ENCODE measurements around the gene CCPG1.

Gene CCPG1

DNA sequence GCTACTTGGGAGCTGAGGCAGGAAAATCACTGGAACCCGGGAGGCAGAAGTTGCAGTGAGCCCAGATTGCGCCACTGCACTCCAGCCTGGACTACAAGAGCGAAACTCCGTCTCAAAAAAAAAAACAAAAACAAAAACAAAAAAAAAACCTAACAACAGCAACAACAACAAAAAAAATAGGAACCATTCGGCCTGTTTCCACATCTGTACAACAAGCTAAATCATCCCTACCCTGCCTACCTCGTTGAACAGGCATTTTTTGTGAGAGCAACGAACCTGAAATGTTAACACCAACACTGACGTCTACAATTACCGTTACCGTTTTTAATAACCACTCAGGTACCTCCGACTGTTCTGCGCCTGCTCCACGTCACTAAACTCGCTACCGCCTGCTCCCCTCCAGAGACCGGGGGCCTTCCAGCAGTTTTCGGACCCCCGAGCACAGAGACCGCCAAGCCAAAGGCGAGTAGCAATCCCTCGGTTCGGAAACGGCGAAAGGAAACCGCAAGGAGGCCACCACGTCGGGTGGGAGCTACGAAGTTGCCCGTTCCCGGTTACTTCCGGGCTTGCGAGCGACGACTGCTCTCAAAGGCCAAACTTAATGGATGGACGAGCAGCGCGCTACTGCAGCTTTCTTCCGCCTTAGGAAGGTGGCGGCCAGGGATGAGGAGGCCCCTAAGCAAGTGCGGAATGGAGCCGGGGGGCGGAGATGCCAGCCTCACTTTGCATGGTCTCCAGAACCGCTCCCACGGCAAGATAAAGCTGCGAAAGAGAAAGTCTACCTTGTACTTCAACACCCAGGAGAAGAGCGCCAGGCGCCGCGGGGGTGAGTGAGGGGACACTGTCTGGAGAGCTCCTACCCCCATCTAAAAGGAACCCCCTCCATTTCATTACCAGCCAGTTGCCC, 89.3 kb downstream of the CCPG1 start, which contains the start of the genes PIGB and PIGBOS1:
TSS of gene PIGB (plus strand) at position 635 of the 907 bp plus-strand sequence. CDS start at position 664, 29 bp downstream.
TSS of gene PIGBOS1 (minus strand) at position 536 of the 907 bp plus-strand sequence. CDS start 1,331 bp downstream, outside the sequence.
- peak; percentile 91 to 92 (median 92) for DNase-seq
